Suprapubic skin (tissue), 4 donors: Measurements from ENCODE around the gene CRACDL.

Experiments used
- EP300 ChIP-seq: sonication (generic); formaldehyde crosslinking; IDR thresholded peaks from one replicate; pipeline ENCODE4 v1.6.1; 2017; ENCODE audit warnings: antibody characterized with exemption
- POLR2A ChIP-seq, 2 donors: fragments of 450-650 bp; IDR thresholded peaks; one replicate each; pipeline ENCODE4 v1.6.1; 2017; ENCODE audit warnings: antibody characterized with exemption in 2 of 2, mild to moderate bottlenecking in 2 of 2, moderate library complexity in 2 of 2
- POLR2AphosphoS5 ChIP-seq, 3 donors: sonication (generic); formaldehyde crosslinking; IDR thresholded peaks; one replicate each; pipeline ENCODE4 v1.6.1; 2017; ENCODE audit warnings: antibody characterized with exemption in 3 of 3
- TF ChIP-seq, protein P1 (sequence below), 2 donors: fragments of 200-600 bp in 1 of 2; fragments of 450-650 bp in 1 of 2; sonication (generic) in 1 of 2; IDR thresholded peaks; one replicate each; pipeline ENCODE4 v1.5.1; 2016 to 2019; ENCODE audit warnings: antibody characterized with exemption in 2 of 2, mild to moderate bottlenecking in 1 of 2, moderate library complexity in 1 of 2

DNA sequence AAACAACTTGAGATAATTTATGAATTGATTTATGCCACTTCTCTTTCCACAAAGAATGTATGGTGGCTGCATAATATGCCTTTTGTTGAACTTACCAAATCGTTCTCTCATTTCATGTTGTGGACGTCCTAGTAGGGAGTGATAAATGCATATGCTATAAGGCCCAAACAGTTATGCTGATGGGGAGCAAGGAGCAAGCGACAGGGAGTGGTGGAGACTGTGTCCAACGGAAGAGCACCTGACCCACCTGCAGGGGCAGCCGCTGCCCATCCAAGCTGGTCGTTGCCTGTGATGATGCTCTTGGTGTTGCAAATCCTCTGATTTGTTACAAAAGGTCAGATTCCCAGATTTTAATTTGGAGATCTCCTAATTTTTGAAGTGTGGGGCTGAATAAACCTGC is 174.1 kb downstream of the CRACDL start:
- TF ChIP-seq, protein P1, sequence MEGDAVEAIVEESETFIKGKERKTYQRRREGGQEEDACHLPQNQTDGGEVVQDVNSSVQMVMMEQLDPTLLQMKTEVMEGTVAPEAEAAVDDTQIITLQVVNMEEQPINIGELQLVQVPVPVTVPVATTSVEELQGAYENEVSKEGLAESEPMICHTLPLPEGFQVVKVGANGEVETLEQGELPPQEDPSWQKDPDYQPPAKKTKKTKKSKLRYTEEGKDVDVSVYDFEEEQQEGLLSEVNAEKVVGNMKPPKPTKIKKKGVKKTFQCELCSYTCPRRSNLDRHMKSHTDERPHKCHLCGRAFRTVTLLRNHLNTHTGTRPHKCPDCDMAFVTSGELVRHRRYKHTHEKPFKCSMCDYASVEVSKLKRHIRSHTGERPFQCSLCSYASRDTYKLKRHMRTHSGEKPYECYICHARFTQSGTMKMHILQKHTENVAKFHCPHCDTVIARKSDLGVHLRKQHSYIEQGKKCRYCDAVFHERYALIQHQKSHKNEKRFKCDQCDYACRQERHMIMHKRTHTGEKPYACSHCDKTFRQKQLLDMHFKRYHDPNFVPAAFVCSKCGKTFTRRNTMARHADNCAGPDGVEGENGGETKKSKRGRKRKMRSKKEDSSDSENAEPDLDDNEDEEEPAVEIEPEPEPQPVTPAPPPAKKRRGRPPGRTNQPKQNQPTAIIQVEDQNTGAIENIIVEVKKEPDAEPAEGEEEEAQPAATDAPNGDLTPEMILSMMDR (IDR thresholded peaks at IDR 0.05), result no peak
- TF ChIP-seq POLR2A (IDR thresholded peaks at IDR 0.05) (no peak), POLR2AphosphoS5 (IDR thresholded peaks at IDR 0.05) (no peak), EP300 (no peak)
